Endometrium (tissue), 2 donors: Measurements from ENCODE around the gene POLR2E.

Experiments
- FAIRE-seq: peaks from 2 replicates; lab custom pipeline; 2012; peaks lifted over from hg19 to GRCh38; lab: Jason Lieb, UNC
- donor health status: control.
- donor health status: control.

Gene POLR2E

GRCh38 chr19:1110809-1111640 is 15.8 kb upstream of the POLR2E start:
- FAIRE-seq = no peak

- FAIRE-seq = no peak
These were observed 14.8 kb upstream of the POLR2E start for GRCh38 chr19:1109697-1110671.

GRCh38 chr19:1109032-1109551 is 13.9 kb upstream of the POLR2E start:
- FAIRE-seq = no peak

GRCh38 chr19:1108291-1109031 is 13.3 kb upstream of the POLR2E start:
- no peak for FAIRE-seq

- no peak for FAIRE-seq
These were observed 12.6 kb upstream of the POLR2E start for GRCh38 chr19:1107661-1108261.

- no peak for FAIRE-seq
These were observed 11.9 kb upstream of the POLR2E start for GRCh38 chr19:1106841-1107660.

GRCh38 chr19:1105873-1106840 is 11.0 kb upstream of the POLR2E start:
- no peak for FAIRE-seq

GRCh38 chr19:1105008-1105872 is 10.1 kb upstream of the POLR2E start:
- FAIRE-seq = no peak

GRCh38 chr19:1104311-1105007 is 9.3 kb upstream of the POLR2E start:
- FAIRE-seq = no peak

GRCh38 chr19:1103708-1104310 is 8.6 kb upstream of the POLR2E start, which contains the start of gene GPX4:
Gene GPX4, plus strand, starts transcription at chr19:1103994. Its CDS starts 50 bp downstream, at chr19:1104044.
- peak; percentile 96 for FAIRE-seq

- FAIRE-seq = no peak
These were observed 8.0 kb upstream of the POLR2E start for GRCh38 chr19:1103132-1103707.

- no peak for FAIRE-seq
These were observed 7.4 kb upstream of the POLR2E start for GRCh38 chr19:1102407-1103131.

- FAIRE-seq = no peak
These were observed 6.1 kb upstream of the POLR2E start for GRCh38 chr19:1101337-1101698.

GRCh38 chr19:1098177-1099051 is 3.2 kb upstream of the POLR2E start:
- FAIRE-seq = no peak

- FAIRE-seq = no peak
These were observed 2.6 kb upstream of the POLR2E start for GRCh38 chr19:1097810-1098176.

- FAIRE-seq = no peak
These were observed 559 bp downstream of the POLR2E start for GRCh38 chr19:1094655-1094977.
